GM18499 (cell line): ENCODE measurements around the gene NMUR1.
"Not testable (repeated sequence)": the region's sequence is repeated elsewhere in the genome, so short reads cannot be mapped to it uniquely, and the experiment has no call there.

Experiments
- ATAC-seq: cut with Tn5 transposase; IDR thresholded peaks from one replicate; pipeline ENCODE4 v1.9.1; 2021; ENCODE audit warnings: moderate number of reproducible peaks; ENCODE audit not compliant: insufficient read depth, unreplicated experiment

NMUR1 gene, protein sequence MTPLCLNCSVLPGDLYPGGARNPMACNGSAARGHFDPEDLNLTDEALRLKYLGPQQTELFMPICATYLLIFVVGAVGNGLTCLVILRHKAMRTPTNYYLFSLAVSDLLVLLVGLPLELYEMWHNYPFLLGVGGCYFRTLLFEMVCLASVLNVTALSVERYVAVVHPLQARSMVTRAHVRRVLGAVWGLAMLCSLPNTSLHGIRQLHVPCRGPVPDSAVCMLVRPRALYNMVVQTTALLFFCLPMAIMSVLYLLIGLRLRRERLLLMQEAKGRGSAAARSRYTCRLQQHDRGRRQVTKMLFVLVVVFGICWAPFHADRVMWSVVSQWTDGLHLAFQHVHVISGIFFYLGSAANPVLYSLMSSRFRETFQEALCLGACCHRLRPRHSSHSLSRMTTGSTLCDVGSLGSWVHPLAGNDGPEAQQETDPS

DNA sequence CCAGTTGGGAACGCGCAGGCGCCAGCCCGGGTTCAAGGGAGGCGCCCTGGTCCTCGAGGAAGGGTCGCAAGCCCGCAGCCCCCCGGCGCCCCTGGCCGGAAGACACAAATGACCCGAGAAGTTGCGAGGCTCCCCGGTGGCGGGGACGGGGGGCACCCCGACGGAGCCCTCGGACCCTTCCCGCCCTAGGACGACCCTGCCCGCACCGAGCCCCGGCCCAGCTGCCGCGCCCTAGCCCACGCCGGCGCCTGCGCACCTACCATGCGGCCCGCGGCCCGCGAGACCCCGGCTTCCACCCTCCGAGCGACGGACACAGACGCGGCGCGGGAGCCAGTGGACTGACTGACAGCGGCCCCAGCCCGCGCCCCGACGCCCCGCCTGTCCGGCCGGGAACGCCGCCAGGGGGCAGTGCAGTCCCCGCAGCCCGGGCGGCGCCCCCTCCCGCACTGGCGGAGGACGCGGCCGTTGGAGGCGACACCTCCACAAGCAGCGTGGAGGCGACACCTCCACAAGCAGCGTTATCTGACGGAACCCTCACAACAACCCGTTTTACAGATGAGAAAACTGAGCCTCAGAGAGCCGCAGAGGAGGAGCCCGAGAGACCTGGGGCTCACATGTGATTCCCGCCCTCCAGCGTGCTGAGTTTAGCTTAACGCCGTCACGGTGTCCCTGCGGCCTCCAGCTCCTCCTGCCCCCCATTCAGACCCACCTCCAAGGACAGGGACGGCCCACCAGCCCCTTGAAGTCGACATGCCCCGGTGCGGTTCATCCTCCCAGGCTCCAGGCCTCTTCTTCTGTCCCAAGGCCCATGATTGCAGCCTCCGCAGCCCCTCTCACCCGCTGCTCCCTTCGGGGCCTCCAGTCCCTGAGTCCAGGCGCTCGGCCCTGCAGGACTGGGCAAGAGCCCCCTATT is at the start of gene NMUR1:
Gene NMUR1, minus strand, starts transcription at position 347 of the 913 bp plus-strand sequence. Its CDS starts 84 bp downstream, at position 263.
- ATAC-seq = no peak

DNA sequence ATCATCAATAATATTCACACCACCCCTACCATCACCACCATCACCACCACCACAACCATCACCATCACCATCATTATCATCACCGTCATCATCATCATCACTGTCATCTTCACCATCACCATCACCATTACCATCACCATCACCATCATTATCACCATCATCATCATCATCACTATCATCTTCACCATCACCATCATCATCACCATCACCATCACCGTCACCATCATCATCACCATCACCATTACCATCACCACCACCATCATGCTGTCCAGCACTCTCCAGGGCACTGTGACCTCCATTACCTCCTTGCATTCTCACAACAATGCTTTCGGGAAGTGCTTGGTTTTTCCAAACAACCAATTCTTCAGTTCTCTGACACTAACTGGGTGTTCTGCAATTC is 49.3 kb upstream of the NMUR1 start:
- no peak for ATAC-seq

DNA sequence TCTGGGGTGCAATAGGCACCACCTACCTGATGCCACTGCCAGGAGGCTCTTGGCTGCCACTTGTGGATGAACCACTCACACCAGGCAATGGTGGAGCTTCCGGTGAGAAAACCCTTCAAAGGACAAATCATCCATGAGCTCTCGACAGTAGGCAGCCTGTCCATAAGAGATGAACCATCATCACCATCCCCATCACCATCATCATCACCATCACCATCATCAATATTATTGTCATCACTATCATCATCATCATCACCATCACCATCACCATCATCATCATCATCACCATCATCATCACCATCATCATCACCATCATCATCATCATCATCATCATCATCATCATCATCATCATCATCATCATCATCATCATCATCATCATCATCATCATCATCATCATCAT is 48.4 kb upstream of the NMUR1 start:
- not testable (repeated sequence) for ATAC-seq

DNA sequence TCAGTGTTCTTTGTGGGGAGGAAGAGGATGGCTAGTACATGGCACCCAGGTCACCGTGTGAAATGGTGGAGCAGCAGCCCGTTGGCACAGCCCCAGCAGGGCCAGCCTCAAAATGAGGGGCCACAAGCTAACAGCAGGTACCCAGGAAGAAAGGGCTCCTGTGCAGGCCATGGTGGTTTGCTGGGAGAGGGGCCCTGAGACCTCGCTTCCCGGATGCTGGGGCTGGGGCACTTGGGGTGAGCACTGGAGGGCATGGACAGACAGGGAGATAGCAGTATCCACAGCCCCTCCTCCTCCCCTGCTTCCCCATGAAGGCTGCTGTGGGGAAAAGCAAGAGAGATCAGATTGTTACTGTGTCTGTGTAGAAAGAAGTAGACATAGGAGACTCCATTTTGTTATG is 46.2 kb upstream of the NMUR1 start:
- ATAC-seq = no peak

DNA sequence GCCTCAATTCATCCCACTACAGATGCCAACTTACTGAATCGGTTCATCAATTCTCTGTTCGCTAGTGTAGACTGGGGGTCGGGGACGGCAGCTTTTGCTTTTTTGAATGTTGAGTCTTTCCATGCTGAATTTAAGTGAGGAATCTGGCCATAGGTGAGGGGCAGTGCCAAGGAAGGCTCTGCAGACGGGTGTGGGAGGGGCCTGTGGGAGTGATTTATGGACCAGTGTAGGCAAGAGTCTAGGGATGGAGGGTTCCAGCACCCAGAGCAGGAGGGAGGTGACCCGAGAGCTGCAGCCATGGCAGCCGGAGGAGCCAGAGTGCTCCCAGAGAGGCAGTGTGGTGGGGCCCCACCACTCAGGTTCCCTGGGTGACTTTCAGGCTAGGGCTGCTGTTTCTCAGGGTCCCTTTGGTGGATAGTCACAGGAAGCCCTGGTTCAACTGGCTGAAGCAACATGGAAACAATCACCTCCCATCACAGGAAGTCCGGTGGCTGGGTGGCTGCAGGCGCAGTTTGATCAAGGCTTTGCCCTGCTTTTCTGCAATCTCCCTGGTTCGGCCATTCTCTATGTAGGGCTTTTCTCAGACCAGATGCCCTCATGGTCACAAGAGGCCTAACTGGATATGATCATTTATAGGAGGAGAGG is 45.5 kb upstream of the NMUR1 start:
- no peak for ATAC-seq

DNA sequence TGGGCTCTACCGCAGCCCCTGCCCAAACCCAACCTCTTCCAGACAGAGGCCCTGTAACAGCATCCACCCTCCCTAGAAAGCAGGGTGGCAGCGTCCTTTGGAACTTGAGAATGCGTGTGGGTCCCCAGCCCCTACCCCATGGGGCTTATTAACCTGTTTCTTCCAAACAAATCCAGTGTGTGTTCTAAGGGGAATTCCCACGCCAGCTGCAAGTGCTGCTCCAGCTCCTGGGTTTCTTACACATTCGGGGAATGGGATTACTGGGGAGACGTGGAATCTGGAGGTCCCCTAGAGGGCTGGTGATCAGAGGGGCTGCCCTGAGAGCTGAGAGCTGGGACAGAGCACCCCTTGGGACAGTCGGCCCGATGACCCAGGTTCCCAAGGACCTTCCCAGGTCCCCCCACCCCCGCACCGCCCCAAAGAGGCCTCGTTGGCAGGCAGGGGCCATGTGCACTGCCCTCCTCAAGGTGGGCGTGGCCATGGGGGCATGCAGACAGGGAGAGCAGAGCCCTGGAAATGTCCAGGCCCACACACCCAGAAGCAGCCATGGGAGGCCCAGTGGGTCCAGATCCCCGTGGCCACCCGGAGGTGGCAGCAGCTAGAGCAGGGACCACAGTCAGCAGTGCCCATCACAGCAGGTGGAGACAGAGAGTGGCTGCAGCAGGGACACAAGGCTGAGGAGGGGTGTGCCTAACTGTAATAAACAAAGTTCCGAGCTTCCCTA is 43.6 kb upstream of the NMUR1 start:
- no peak for ATAC-seq

DNA sequence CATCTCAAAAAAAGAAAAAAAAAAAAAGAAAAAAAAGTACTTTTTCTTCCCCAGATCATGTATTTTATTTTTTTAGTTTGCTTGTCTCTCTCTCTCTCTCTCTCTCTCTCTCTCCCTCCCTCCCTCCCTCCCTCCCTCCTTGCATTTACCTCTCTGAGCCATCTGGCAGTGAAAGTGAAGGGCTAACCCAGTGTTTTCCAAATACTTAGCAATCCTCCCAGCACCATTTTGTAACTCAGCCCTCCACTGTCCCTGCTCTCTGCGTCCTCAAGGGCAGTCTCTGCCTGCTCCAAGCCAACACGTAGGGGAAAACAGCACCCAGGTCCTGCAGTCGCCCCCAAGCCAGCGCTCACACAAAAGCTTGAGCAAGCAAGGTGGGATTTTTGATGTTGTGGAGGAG is 42.9 kb upstream of the NMUR1 start:
- ATAC-seq = no peak

DNA sequence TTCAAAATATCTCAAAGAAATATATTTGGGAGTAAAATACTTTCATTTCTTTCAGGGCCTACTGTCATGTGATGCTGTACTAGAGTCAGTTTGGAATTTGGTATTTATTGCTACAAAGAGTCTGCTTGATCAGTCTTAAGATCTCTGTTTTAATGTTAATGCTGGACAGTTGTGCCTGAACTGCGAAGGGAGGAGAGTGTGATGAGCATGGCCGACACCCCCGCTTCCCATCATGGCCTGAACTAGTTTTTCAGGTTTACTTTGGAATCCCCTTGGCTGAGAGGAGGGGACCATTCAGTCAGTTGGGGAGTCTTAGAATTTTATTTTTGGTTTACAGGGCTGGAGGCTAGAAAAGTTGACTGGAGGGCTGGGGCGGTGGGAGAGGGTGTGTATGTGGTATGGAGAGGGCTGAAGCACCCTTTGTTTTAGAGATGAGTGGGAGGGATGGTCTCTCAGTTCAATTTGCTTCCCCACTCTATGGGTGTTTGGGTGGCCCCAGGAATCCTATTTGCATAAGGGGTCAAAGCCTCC is 41.5 kb upstream of the NMUR1 start:
- ATAC-seq = no peak

DNA sequence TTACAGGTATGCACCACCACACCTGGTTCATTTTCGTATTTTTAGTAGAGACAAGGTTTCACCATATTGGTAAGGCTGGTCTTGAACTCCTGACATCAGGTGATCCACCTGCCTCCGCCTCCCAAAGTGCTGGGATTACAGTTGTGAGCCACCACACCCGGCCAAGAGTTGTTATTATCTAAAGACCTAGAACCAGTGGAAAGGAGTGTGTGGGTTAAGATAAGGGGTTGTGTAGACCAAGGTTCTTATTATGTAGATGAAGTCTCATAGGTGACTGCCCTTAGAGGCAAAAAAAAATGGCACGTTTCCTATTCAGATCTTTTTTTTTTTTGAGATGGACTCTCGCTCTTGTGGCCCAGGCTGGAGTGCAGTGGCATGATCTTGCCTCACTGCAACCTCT is 40.7 kb upstream of the NMUR1 start:
- ATAC-seq = not testable (repeated sequence)

DNA sequence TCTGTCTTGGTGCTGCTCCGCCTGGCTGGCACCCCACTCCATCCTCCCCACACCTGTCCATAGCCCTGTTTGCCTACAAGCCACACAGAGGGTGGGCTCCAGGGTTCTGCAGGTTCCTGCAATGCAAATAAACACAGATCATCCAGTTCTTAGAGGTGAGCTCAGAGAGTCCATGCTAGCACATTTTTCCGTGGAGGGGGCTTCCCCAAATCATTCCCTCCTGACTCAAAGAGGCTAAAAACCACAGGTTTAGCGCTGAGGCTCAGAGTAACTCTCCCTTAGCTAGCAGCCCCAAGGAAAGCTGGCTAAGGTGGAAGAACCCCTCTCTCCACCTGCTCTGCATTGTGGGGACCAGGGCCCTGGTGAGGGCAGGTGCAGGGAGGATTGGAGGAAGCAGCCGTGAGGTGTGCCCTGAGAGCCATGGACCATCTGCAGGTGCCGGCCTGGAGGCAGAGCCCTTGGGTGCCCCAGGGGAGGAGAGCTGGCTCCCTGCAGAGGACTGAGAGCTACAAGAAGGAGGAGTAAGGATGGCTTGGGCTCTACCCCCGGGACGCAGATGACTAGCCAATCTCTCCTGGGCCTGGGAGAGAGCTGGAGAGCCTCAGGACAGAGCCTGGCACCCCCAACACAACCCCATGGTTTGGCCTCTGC is 38.7 kb upstream of the NMUR1 start:
- ATAC-seq = no peak

DNA sequence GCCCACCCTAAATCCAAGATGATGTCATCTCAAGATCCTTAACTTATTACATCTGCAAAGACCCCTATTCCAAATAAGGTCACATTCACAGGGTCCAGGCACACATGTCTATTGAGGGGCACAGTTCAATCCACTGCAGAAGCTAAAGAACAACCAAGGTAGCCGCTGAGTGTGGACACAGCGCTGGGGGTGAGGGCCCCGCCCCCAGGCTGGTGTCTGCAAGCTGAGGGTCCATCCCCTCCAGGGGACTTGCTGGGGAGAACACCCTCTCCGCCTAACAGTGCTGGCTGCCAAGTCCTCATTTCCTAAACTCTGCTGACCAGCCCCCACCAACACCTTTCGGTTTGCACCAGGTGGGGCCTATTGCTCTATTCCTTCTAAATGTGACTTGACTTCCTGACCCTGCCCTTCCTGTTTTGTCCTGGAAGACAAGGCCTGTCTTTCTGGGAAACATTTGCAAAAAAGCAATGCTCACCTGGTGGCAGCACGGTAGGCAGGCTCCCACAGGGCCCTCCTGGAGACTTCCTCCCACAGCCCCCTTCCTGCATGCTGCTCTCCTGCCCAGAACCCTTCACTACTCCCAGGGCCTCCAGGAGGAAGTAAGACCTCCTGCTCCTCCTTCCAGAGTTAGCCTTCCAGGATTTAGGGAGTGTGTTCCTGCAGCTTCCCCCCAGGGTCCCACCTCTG is 38.0 kb upstream of the NMUR1 start:
- ATAC-seq = no peak

DNA sequence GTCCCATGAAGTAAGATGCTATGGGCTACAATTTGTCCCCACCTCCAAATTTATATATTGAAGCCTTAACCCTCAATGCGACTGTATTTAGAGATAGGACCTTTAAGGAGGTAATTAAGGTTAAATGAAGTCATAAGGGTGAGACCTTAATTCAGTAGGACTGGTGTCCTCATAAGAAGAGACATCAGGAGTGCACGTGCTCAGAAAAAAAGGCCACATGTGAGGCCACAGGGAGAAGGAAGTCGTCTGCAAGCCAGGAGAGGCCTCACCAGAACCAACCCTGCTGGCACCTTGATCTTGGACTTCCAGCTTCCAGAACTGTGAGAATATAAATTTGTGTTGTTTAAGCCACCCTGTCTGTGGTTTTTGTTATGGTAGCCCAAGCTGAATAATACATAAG is 36.9 kb upstream of the NMUR1 start:
- ATAC-seq = no peak

DNA sequence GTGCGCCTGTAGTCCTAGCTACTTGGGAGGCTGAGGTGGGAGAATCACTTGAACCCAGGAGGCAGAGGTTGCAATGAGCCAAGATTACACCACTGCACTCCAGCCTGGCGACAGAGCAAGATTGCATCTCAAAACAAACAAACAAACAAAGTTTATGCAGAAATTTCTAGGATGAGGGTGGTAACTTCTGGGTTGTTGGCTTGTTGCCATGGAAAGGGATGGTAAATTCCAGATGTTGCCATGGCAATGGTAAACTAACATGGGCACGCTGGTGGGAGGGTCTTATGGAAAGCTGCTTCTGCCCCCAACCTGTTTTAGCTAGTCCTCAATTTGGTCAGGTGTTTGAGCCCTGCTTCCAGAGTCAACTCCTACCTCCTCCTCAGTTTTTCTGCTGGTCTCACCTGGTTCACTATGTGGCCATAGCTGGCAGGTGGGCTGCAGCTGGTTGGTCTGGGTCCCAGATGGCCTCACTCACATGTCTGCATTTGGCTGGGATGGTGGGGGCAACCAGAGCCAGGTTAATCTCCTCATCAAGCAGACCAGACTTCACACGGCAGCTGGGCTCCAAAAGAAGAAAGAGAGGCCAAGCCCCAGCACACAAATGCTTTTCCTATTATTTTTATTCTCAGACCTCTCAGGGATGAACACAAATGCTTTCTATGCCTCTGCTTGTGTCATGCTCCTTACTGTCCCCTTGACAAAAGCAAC is 35.8 kb upstream of the NMUR1 start:
- ATAC-seq = no peak

DNA sequence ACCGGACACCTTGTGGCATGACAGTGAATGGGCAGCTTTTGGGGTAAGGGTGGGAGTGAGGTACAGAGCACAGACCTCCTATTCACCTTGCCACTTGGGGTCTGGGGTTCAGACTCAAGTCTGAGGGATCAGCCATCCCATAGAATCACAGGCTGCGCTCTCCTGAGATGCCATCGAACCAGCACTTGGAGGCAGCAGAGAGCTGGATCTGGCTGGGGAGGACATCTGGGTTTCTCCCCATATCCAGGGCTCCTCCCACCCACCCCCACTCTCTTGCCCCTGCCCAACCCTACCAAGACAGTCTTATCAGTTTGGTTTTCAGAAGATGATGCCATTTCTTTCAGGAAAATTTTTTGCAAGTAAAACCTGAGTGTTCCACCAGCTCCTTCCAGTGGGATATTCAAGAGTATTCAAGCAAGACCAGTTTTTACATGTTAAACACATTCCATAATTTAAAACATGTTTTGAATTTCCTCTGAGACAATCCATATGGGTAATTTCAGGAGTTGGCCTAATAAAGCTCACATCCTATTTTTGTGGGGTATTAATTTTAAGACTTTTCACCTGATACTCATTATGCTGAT is 33.2 kb upstream of the NMUR1 start:
- no peak for ATAC-seq

DNA sequence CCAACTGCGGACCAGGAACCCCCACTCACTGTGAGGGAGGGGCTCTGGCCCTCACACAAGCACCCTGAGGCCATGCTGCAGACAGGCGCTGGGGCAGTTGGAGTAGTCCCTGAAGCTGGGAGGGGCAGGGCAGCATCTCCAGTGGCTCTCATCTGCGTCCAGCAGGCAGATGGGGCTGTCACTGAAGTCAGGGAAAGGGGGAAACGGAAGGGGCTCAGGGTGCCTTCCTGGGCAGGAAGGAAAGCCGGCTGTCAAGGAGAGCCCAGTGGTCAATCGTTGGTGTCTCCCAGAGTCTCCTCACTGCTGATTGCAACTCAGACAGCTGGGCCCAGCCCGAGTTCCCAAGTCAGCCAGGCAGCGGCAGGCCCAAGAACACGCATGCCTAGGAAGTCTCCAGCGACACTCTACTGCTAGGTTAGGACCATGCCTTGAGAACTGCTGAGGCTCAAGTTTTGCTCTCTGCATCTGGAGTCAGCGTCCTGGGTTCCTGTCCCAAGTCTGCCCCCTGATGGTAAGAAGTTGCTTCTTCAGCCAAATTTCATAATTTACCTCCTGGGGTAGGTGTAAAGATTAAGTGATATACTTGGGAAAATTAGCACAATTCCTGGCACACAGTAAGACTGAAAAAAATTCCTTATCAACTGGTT is 27.4 kb upstream of the NMUR1 start:
- ATAC-seq = no peak

DNA sequence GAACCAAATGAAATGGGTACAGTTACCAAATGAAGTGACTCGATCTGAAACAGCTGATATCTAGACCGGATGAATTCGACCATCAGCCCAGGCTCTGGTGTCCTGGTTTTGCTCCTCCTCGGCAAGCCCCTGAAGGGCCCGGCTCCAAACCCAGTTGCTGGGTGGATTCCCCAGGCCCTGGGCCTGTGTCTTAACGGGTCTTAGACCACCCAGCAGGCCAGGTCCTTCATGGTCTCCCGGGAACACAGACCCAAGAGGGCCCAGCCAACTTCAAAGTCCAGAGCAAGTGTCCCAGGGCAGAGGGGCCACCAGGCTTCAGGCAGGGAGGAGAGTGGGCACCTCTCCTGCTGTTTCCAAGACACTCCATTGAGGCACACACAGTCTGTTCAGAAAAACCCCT is 26.7 kb upstream of the NMUR1 start:
- ATAC-seq = no peak

DNA sequence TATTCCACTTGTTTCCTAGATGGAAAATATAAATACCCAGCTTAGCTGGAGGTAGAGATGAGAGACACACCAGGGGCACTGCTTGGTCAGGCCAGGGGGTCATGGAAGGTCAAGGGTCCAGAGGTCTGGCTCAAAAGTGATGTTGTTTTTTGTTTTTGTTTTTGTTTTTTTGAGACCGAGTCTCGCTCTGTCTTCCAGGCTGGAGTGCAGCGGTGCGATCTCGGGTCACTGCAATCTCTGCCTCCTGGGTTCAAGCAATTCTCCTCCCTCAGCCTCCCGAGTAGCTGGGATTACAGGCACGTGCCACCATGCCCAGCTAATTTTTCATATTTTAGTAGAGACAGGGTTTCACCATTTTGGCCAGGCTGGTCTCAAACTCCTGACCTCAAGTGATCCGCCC is 26.3 kb upstream of the NMUR1 start:
- not testable (repeated sequence) for ATAC-seq
